B cell (primary cell): ENCODE data around the gene AGFG2. TPM values are rescaled to one million over a fixed set of nuclear protein-coding genes. Genes with fewer than 3 reads are reported as not detected.

Source experiments
- ATAC-seq: fragments of 200-7000 bp; cut with Tn5 transposase; one replicate; pipeline ENCODE4 v1.10.0; 2021; ENCODE audit warnings: low read depth, mild to moderate bottlenecking, moderate number of reproducible peaks, moderate library complexity
- CTCF ChIA-PET: fragments of 350-600 bp; sonication (Branson Sonifier 250); formaldehyde crosslinking; loops from one replicate; lab custom pipeline; 2021; ENCODE audit warnings: antibody characterized with exemption, inconsistent platforms; lab: Charles Lee
- POLR2A ChIA-PET: fragments of 350-600 bp; sonication (Branson Sonifier 250); formaldehyde crosslinking; loops from one replicate; lab custom pipeline; 2021; ENCODE audit warnings: antibody characterized with exemption; lab: Charles Lee
- DNase-seq: peaks from one replicate; pipeline ENCODE4 v3.0.0; 2013
- H2AFZ ChIP-seq: 2 replicates; pipeline ENCODE4 v1.6.1; 2012; ENCODE audit warnings: mild to moderate bottlenecking, low read depth, low read length; ENCODE audit not compliant: insufficient read depth, poor library complexity, severe bottlenecking
- H3K27ac ChIP-seq, 2 donors: 1 replicate in 1 of 2; 2 replicates in 1 of 2; pipeline ENCODE4 v1.5.1; 2012 to 2013; ENCODE audit warnings: low read length in 2 of 2, mild to moderate bottlenecking in 2 of 2, moderate library complexity in 1 of 2
- H3K27me3 ChIP-seq, 4 experiments: fragments of 200-600 bp in 1 of 4; sonication (generic) in 1 of 4; replicated peaks in 1 of 4; 1 replicate in 2 of 4; 2 replicates in 2 of 4; pipeline versions ENCODE4 v1.6.1 to v1.7.0; 2013 to 2016; ENCODE audit warnings: low read length in 3 of 4, mild to moderate bottlenecking in 2 of 4, mixed read lengths in 1 of 4, moderate library complexity in 1 of 4; ENCODE audit not compliant: insufficient read depth in 4 of 4, control insufficient read depth in 3 of 4; ENCODE audit errors: control extremely low read depth in 1 of 4
- H3K36me3 ChIP-seq, 2 experiments: replicated peaks in 1 of 2; 1 replicate in 1 of 2; 2 replicates in 1 of 2; pipeline versions ENCODE4 v1.6.1 to v1.7.1; 2013; ENCODE audit warnings: low read length in 1 of 2; ENCODE audit not compliant: insufficient read depth in 2 of 2, control insufficient read depth in 1 of 2; ENCODE audit errors: control extremely low read depth in 1 of 2, extremely low read depth in 1 of 2
- H3K4me1 ChIP-seq, 2 donors: fragments of 200-600 bp in 1 of 2; sonication (generic) in 1 of 2; 1 replicate in 1 of 2; 2 replicates in 1 of 2; pipeline versions ENCODE4 v1.5.1 to v1.6.1; 2013 to 2017; ENCODE audit warnings: low read length in 2 of 2; ENCODE audit not compliant: control insufficient read depth in 2 of 2, insufficient read depth in 2 of 2
- H3K4me2 ChIP-seq: replicated peaks from 2 replicates; pipeline ENCODE3; 2012; ENCODE audit warnings: mild to moderate bottlenecking, low read depth, low read length; ENCODE audit not compliant: poor library complexity, severe bottlenecking
- H3K4me3 ChIP-seq, 5 experiments: fragments of 200-600 bp in 1 of 5; sonication (generic) in 1 of 5; 1 replicate in 3 of 5; 2 replicates in 2 of 5; pipeline versions ENCODE4 v1.5.1 to v1.7.0; 2011 to 2016; ENCODE audit warnings: low read length in 4 of 5, mild to moderate bottlenecking in 4 of 5, low read depth in 2 of 5, control low read depth in 1 of 5, moderate library complexity in 1 of 5; ENCODE audit not compliant: insufficient read depth in 1 of 5; ENCODE audit errors: control extremely low read depth in 1 of 5, extremely low read depth in 1 of 5
- H3K79me2 ChIP-seq: fragments of 200-600 bp; sonication (generic); one replicate; pipeline ENCODE4 v1.6.0; 2016; ENCODE audit warnings: low read length; ENCODE audit not compliant: control insufficient read depth, insufficient read depth
- H3K9ac ChIP-seq: fragments of 200-600 bp; sonication (generic); 2 replicates; pipeline ENCODE4 v1.6.1; 2017; ENCODE audit warnings: mild to moderate bottlenecking, low read length, moderate library complexity
- H3K9me3 ChIP-seq, 3 donors: one replicate each; pipeline versions ENCODE4 v1.6.1 to v1.7.1; 2013; ENCODE audit warnings: low read length in 2 of 3; ENCODE audit not compliant: control insufficient read depth in 2 of 3, insufficient read depth in 1 of 3; ENCODE audit errors: control extremely low read depth in 1 of 3
- H4K20me1 ChIP-seq: 2 replicates; pipeline ENCODE4 v1.6.0; 2012; ENCODE audit warnings: mild to moderate bottlenecking, low read length; ENCODE audit not compliant: insufficient read depth, control insufficient read depth, poor library complexity, severe bottlenecking
- H3K27ac Mint-ChIP-seq: one replicate; pipeline ENCODE4 v1.8.0; 2021; ENCODE audit warnings: mixed read lengths
- H3K27me3 Mint-ChIP-seq: one replicate; pipeline ENCODE4 v1.8.0; 2021; ENCODE audit warnings: mixed read lengths
- H3K4me1 Mint-ChIP-seq: one replicate; pipeline ENCODE4 v1.8.0; 2021; ENCODE audit warnings: mixed read lengths
- H3K4me3 Mint-ChIP-seq: one replicate; pipeline ENCODE4 v1.8.0; 2021; ENCODE audit warnings: mixed read lengths
- H3K9me3 Mint-ChIP-seq: one replicate; pipeline ENCODE4 v1.8.0; 2022; ENCODE audit warnings: mixed read lengths; ENCODE audit not compliant: insufficient read depth
- CTCF ChIP-seq: fragments of 200-600 bp; IDR thresholded peaks from one replicate; pipeline ENCODE4 v1.8.0; 2022; ENCODE audit warnings: antibody characterized with exemption, mild to moderate bottlenecking
- EZH2 ChIP-seq: IDR thresholded peaks from 2 replicates; pipeline ENCODE4 v1.6.1; 2012; ENCODE audit warnings: borderline replicate concordance, low read depth, mild to moderate bottlenecking, moderate library complexity, low read length; ENCODE audit not compliant: insufficient read depth, poor library complexity, severe bottlenecking
- WGBS: methylation state at CpG from one replicate; pipeline ENCODE4 v1.1.5; 2013; ENCODE audit warnings: missing lambda C conversion rate; ENCODE audit not compliant: insufficient coverage; 5-methylcytosine and 5-hydroxymethylcytosine counted together
- intact Hi-C: fragments of 100-400 bp; cut with micrococcal nuclease; formaldehyde crosslinking; loops from one replicate; pipeline ENCODE4 v1.10.0; 2022
- polyA plus RNA-seq: library from polyadenylated mRNA; depleted of rRNA; stranded (reverse); fragments of >200 nt; gene quantifications from 2 replicates; pipeline ENCODE4 v1.2.3, GENCODE V29; 2012
- total RNA-seq, 2 donors: library from RNA; stranded (reverse); fragments of 120-200 nt in 1 of 2; gene quantifications; 1 replicate in 1 of 2; 2 replicates in 1 of 2; pipeline versions ENCODE4 v1.2.3 to v1.2.4, GENCODE V29; 2013 to 2022

AGFG2 gene
- total and polyA plus RNA-seq, 2 donors (not counting 1 experiment from before 2014, with no cell fraction given) = 11.0 TPM

- Histone ChIP-seq H3K4me1 (peaks cover 13 to 16% of the 10 kb centered on the region in 2 donors), H3K36me3 (peaks cover 0 to 89% of the 10 kb centered on the region in 2 experiments), H3K4me2 (no peak overlapping the region), H3K27ac (no peak overlapping the region), H3K79me2 (peaks cover 55% of the 10 kb centered on the region), H3K9me3 (no peaks in the 10 kb centered on the region), H3K27me3 (no peaks in the 10 kb centered on the region), H4K20me1 (peaks cover 91% of the 10 kb centered on the region), H3K4me3 (no peak overlapping the region), H3K9ac (no peak overlapping the region), H2AFZ (no peak overlapping the region)
- Mint-ChIP-seq H3K4me1 (peaks cover 18% of the 10 kb centered on the region), H3K4me3 (no peak overlapping the region), H3K27me3 (no peaks in the 10 kb centered on the region), H3K27ac (no peak overlapping the region), H3K9me3 (no peaks in the 10 kb centered on the region)
- DNase-seq (no peak), ATAC-seq (no peak)
- WGBS = 99% methylated on average over 23 of the region's 28 CpGs
- intact Hi-C loops = no loop called here
- CTCF ChIA-PET = interaction anchor here (1.4 kb wide), 1 partner anchor 17 kb away, joined by 3 read pairs; no protein-coding TSS in a partner anchor
- TF ChIP-seq CTCF (no peak), EZH2 (no peak)
- POLR2A ChIA-PET = interaction anchor here (0.5 to 0.7 kb wide), 3 partner anchors 19 to 316 kb away, joined by 3 to 8 read pairs (median 4); no protein-coding TSS in a partner anchor
These were observed 39.5 kb downstream of the AGFG2 start for GRCh38 chr7:100578246-100579183.
